H7 (cell line): Measurements from ENCODE around the gene RAB18. TPM values are rescaled to one million over a fixed set of nuclear protein-coding genes. Genes with fewer than 3 reads are reported as not detected.
"Not testable (repeated sequence)": the region's sequence is repeated elsewhere in the genome, so short reads cannot be mapped to it uniquely, and the experiment has no call there.

Experiments used
- DNase-seq: peaks from one replicate; pipeline ENCODE4 v3.0.0; 2012
- H3K27me3 ChIP-seq: 2 replicates; pipeline ENCODE4 v1.6.0; 2011; ENCODE audit warnings: mild to moderate bottlenecking, low read length; ENCODE audit not compliant: control insufficient read depth, insufficient read depth
- H3K36me3 ChIP-seq: replicated peaks from 2 replicates; pipeline ENCODE4 v1.5.1; 2011; ENCODE audit warnings: low read length; ENCODE audit not compliant: control insufficient read depth, insufficient read depth
- H3K4me3 ChIP-seq: 2 replicates; pipeline ENCODE4 v1.5.1; 2011; ENCODE audit warnings: low read depth, mild to moderate bottlenecking, control low read depth, low read length, moderate library complexity; ENCODE audit not compliant: insufficient read depth
- total RNA-seq: library from RNA; depleted of rRNA; stranded (reverse); fragments of >200 nt; shearing (Covaris generic); gene quantifications from 2 replicates; pipeline ENCODE4 v1.2.3, GENCODE V29; 2014; rRNA removed

Gene RAB18
- total RNA-seq = 33.3 and 35.3 TPM in 2 replicates

DNA sequence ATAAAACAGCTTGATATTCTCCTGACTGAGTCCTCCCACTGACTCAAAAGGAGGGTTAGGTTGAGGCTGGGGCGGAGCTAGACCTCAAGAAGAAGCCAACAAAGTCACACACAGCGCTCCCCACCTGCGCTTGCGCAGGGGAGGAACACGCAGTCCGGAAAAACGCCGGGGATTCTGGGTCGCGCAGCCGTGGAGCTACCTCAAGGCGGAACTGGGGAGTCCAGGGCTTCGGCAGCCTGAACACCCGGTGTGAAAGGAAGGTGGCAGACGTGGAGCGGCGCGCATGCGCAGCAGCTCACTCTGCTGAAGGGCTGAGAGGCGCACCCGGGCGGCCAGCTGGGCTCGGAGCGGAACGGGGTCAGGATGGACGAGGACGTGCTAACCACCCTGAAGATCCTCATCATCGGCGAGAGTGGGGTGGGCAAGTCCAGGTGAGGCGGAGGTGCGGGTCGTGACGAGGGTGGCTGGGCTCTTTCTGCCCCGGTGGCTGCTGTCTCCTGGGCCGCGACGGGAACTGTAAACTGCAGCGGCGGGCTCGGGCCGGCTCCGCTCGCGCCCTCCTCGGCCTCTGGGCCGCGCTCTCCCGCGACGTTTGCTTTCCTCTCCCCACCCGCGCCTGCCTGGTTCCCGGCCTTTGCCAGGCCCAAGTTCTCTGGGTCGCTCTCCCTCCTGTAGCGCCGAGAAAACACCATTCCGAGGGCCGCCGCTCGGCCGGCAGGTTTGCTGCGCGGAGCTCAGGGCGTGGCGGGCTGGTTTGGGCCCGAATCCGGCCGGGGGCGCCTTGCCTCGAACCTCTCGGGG lies at the start of gene RAB18:
TSS of gene RAB18 (plus strand) at position 298 of the 801 bp plus-strand sequence. CDS start at position 364, 66 bp downstream.
- H3K27me3 ChIP-seq = no peaks in the 10 kb centered on the region
- H3K36me3 ChIP-seq = no peaks in the 10 kb centered on the region
- H3K4me3 ChIP-seq = peak within 1 kb of the TSS; percentile 97
- peak; percentile 89 for DNase-seq

- DNase-seq = no peak
- Histone ChIP-seq H3K36me3 (no peaks in the 10 kb centered on the region), H3K4me3 (no peak overlapping the region), H3K27me3 (no peaks in the 10 kb centered on the region)
These were observed 49.3 kb upstream of the RAB18 start for GRCh38 chr10:27454837-27455236.

DNA sequence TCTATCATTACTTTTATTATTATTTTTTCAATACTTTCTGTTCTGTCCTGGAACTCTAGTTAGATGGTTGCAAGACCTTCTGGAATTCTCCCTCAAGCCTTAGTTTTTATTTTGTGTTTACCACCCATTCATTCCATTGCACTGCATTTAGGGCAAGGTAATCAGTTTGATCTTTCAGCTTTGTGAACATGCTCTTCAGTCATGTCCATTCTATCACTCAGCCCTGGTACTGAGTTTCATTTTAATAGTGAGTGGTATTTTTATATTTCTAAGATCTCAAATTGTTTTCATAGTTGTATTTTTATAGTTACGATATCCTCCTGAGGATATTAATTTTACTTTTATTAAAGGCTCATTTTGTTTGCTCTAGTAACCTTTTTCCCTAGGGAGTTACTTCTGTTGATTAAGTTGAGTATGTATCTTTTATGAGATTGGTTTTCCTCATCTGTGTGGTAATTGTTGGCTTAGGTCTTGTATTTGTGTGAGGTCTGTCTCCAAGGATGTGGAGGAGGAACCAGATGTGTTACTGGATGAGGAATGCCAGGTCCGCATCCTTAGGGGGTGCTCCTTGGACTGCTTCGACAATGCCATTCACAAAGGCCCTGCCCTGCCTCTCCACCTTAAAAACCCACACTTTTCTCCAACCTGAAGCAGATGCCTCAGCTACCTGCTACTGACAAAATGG lies 46.7 kb upstream of the RAB18 start:
- Histone ChIP-seq H3K36me3 (no peaks in the 10 kb centered on the region), H3K4me3 (no peak overlapping the region), H3K27me3 (no peaks in the 10 kb centered on the region)
- no peak for DNase-seq

GRCh38 chr10:27457966-27458365 lies 46.1 kb upstream of the RAB18 start:
- DNase-seq = no peak
- H3K36me3 ChIP-seq = no peaks in the 10 kb centered on the region
- H3K4me3 ChIP-seq = no peak overlapping the region
- H3K27me3 ChIP-seq = no peaks in the 10 kb centered on the region

- H3K4me3 ChIP-seq = no peak overlapping the region
- no peaks in the 10 kb centered on the region for H3K36me3 ChIP-seq
- H3K27me3 ChIP-seq = no peaks in the 10 kb centered on the region
- DNase-seq = no peak
These were observed 42.8 kb upstream of the RAB18 start for GRCh38 chr10:27461312-27461711.

DNA sequence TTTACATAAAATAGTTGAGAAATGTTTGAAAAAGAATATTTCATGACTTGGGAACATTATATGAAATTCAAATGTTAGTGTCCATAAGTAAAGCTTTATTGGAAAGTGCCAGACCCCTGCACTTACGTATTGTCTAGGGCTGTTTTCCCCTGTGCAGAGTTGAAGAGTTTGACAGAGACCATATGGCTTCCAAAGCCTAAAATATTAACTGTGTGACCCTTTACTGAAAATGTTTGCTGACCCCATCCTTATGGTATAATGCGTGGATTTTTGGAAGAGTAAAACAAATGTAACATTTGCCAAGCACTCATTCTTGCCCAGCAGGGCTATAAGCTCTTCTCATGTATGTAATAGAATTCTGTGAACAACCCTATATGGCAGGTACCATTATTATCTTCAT lies 40.1 kb upstream of the RAB18 start:
- Histone ChIP-seq H3K36me3 (no peaks in the 10 kb centered on the region), H3K27me3 (no peaks in the 10 kb centered on the region), H3K4me3 (no peak overlapping the region)
- DNase-seq = no peak

- H3K4me3 ChIP-seq = no peak overlapping the region
- DNase-seq = no peak
- H3K27me3 ChIP-seq = no peaks in the 10 kb centered on the region
- no peaks in the 10 kb centered on the region for H3K36me3 ChIP-seq
These were observed 39.1 kb upstream of the RAB18 start for GRCh38 chr10:27464993-27465392.

DNA sequence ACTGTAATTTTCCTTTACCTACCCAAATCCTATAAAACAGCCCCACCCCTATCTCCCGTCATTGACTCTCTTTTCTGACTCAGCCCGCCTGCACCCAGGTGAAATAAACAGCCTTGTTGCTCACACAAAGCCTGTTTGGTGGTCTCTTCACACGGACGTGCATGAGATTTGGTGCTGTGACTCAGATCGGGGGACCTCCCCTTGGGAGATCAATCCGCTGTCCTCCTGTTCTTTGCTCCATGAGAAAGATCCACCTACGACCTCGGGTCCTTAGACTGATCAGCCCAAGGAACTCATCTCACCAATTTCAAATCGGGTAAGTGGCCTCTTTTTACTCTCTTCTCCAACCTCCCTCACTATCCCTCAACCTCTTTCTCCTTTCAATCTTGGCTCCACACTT lies 38.5 kb upstream of the RAB18 start:
- H3K36me3 ChIP-seq, DNase-seq, H3K27me3 ChIP-seq: not testable (repeated sequence)
- H3K4me3 ChIP-seq = peak overlapping the region; percentile 33; the same call in 1 of the 2 replicates

DNA sequence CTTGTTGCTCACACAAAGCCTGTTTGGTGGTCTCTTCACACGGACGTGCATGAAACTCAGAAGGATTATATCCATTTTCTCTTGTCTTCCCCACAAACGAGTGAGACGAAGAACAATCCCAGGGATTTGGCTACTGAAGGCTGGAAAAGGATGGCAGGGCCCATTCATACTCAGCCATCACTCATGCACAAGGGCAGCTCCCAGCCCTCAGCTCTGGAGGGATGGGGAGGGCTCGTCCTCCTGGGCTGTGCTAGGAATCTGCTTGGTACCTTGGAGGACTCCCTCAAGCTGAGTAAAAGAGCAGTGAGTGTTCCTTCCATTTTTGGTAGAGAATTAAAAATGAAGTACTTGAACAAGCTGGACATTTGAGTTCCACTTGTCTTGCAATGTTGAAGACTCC lies 33.2 kb upstream of the RAB18 start:
- DNase-seq = peak; percentile 43
- Histone ChIP-seq H3K36me3 (no peaks in the 10 kb centered on the region), H3K27me3 (no peaks in the 10 kb centered on the region), H3K4me3 (no peak overlapping the region)

GRCh38 chr10:27474741-27475140 lies 29.4 kb upstream of the RAB18 start:
- no peak for DNase-seq
- H3K4me3 ChIP-seq = no peak overlapping the region
- H3K36me3 ChIP-seq = no peaks in the 10 kb centered on the region
- H3K27me3 ChIP-seq = no peaks in the 10 kb centered on the region

DNA sequence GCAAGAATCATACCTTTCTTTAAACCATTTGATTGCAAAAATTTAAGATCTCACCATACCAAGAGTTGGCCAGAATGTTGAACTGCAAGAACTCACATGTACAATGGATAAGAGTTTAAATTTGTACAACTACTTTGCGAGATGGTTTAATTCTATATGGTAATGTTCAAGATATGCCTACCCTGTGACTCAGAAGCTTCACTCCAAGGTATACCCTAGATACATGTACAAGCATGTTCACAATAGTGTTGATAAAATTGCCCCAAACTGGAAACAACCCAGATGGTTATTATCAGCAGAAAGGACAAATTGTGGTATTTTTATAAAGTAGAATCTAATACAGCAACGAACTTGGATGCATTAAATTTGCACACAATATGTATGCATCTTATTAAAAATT lies 25.1 kb upstream of the RAB18 start:
- no peak for DNase-seq
- Histone ChIP-seq H3K27me3 (no peaks in the 10 kb centered on the region), H3K4me3 (no peak overlapping the region), H3K36me3 (no peaks in the 10 kb centered on the region)

GRCh38 chr10:27481486-27481885 lies 22.6 kb upstream of the RAB18 start:
- no peak for DNase-seq
- H3K4me3 ChIP-seq = no peak overlapping the region
- no peaks in the 10 kb centered on the region for H3K36me3 ChIP-seq
- no peaks in the 10 kb centered on the region for H3K27me3 ChIP-seq

DNA sequence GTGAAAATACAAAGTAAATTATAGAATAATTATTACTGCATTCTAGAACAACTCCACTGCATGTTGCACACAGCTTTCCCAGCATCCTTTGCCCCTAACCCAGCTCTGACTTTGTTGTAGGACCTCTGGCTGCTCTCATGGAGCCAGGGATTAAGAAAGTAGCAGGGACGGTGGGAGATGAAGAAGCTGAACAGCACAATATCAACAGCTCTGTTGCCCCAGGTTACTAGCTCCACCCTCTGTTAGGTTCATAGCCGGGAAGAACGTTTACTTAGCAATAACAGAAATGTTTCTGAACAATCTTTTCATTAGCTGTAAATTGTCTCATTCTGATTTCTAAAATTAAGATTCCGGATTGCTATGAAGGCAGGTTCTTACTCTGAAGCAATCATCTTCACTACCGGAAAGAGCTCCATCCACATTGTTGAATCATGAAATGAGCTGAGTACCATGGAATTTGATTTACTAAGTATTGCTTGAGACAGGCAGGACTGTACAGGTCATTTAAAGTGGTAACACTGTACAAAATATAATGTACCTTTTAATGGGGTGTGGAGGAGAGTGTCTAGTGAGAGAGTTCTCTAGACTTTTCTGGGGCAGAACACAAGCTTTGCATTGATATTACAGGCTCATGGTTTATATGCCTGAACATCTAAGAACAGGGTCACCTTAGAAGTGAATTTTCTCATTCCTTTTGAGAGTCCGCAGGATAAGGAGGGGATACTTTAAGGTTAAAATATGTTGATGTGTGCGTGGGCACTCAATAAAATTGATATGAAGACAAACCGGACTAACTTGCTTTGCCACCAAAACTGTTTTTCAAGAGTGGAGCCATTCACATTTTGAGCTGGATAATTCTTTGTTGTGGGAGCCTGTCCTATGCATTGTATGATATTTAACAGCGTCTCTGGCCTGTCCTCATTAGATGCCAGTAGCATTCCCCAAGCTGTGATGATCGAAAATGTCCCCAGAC lies 20.8 kb upstream of the RAB18 start:
- H3K27me3 ChIP-seq = no peaks in the 10 kb centered on the region
- H3K36me3 ChIP-seq = no peaks in the 10 kb centered on the region
- no peak for DNase-seq
- no peak overlapping the region for H3K4me3 ChIP-seq

- DNase-seq = no peak
- no peak overlapping the region for H3K4me3 ChIP-seq
- no peaks in the 10 kb centered on the region for H3K36me3 ChIP-seq
- H3K27me3 ChIP-seq = no peaks in the 10 kb centered on the region
These were observed 18.7 kb upstream of the RAB18 start for GRCh38 chr10:27485368-27485767.
